NCI-H2029 treated with DMSO at 0.1 percent for 48 hours (cell line): Measurements from ENCODE around the gene ARHGAP10.

Experiments
- DNase-seq: peaks from one replicate; lab custom pipeline; 2025; lab: John Stamatoyannopoulos, UW

ARHGAP10 gene

GRCh38 chr4:148030193-148030873 lies 298.4 kb downstream of the ARHGAP10 start:
- DNase-seq: no peak

DNA sequence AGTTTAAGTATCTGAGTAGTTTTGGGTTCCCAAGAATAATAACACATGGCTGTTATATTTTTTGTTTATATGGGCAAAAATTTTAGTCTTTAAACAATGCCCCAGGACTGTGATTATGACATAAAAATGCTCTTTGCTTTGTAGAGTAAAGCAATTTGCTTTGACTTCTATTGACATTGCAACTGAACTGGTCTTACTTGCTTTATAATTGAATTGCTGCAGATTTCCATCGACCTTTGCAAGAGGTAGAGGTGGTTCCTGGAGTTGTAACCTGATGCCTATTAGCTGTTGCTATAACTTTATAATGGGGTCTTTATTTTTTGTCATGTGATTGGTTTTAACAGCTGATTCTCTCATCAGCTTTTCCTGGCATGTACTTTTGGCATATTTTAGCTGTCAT lies 302.9 kb downstream of the ARHGAP10 start:
- no peak for DNase-seq

DNA sequence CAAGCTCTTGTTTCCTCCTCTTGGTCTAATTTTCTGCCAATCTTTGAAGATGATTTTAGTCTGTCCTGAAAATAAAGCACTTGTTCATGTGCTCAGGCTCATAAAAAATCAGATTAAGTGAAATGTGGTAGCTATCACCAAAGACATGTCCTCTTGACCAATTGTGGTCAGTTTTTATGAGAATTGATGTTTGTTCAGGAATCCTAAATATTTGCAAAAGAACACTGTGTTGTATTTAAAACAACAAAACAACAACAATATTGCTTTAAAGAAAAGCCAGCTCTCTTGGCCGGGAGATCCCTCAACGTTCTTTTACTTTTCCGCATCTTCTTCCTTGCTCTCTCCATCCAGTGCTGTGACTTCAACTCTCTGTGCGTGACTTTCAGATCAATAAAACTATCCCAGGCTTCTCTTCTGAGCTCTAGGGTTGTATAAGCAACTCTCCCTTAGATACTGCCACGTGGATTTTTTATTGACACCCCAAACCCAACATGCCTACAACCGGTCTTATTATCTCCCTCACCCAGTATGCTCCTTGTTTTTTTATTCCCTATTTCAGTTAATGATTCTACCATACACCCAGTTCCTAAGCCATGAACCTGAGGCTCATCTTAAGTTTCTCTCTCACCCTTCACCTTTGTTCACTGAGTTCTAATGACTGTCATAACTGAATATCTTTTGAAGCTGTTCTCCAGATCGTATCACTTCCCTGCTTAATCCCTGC lies 309.9 kb downstream of the ARHGAP10 start:
- no peak for DNase-seq

DNA sequence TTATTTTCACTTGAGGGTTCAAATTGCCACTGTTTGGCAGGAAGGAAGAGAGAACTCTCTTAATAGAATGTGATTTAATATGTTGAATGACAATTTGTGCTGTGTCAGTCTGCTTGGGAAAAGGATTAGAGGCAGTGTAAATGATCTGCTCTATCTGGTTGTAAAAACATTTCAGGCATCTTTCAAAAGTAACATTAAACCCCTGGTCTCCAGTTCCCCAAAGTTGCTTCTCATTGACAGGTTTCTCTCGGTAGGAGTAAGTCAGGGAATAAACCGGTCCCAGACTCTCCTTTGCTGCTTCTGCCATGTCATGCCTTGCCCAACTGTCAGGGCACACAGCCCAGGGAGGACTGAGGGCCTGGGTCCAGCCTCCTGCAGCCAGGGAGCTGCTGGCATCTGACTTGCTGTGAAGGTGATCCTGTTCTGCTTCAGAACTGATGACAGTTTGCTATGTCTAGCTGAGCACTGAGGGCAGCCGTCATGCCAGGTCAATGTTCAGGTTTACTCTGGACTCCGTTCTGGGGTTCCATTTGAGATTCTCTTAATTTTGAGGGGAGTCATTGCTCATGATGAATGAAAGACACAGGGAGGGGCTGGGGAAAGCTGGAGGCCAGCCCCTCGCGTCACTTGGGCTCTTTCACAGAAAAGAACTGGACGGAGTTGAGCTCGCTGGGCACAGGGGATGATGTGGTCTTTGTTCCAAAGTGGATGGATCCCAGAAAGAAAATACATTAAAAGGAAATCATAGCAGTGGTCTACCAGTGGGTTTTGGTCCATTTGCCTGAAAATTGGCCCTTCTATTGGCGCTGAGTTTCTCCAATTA lies 312.4 kb downstream of the ARHGAP10 start:
- no peak for DNase-seq

DNA sequence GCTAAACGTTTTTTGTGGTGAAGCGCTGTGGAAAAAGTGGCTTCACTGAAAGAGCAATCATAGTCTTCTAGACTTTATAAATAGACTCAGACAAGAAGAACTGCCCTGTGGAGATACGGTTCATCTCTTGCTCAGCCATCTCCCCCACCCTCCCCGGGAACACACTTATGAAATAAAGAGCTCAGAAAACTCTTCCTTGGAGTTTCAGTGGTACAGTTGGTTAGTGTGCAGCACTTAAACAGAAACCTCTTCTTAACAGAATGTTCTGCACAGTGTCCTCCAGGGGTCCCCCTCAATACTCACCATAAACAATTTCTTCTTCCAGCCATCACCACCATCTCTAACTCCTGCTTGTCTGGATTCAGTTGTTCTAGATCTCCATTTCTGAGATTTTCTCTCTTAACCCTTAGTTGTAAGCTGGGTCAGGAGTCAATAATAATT lies 313.0 kb downstream of the ARHGAP10 start:
- DNase-seq: no peak

- DNase-seq: no peak
Measured at GRCh38 chr4:148048598-148048997, 316.7 kb downstream of the ARHGAP10 start.

DNA sequence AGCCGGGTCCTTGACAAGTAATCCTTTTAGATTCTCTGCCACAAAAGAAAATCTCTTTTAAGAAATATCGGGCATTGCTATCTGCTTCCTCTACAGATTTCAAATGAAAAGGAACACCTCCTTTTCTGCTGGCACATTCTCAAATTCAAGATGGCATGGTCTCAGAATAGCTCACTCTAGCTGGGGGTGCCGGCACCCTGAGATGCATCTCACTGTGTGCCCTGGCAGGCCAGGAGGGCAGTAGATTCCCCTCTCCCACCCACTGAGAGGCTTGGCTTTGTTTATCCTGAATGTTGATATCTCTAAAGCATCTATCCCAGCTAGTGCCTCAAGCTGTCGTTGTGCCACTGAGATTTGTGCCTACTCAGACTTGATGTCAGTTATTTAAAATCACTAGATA lies 319.5 kb downstream of the ARHGAP10 start:
- no peak for DNase-seq

- no peak for DNase-seq
Measured at GRCh38 chr4:148052448-148052847, 320.6 kb downstream of the ARHGAP10 start.

GRCh38 chr4:148053298-148054003 lies 321.6 kb downstream of the ARHGAP10 start:
- no peak for DNase-seq

DNA sequence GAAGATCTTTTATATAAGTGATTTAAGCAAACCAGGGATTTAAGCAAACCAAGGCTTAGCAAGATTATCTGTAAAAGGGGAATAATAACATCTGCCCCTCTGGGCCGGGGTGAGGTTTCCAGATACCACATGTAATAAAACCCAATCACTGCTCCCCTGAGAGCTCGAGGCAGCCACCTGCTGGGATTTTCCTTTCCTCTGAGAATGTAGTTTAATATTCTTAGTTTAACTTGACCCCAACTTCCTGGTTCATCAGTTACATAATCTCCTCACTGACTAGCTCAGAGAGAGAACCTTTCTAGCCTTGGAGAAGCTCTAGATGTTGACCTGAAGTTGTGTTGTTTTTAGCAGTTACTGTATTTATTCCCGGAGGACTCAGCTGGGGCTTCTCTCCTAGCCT lies 322.4 kb downstream of the ARHGAP10 start:
- DNase-seq: peak; percentile 17

GRCh38 chr4:148055844-148056243 lies 324.0 kb downstream of the ARHGAP10 start:
- DNase-seq: no peak

GRCh38 chr4:148056879-148057278 lies 325.0 kb downstream of the ARHGAP10 start:
- DNase-seq: peak; percentile 59

GRCh38 chr4:148057516-148057915 lies 325.6 kb downstream of the ARHGAP10 start:
- no peak for DNase-seq

- no peak for DNase-seq
Measured at GRCh38 chr4:148057984-148058859, 326.3 kb downstream of the ARHGAP10 start.

- DNase-seq: no peak
Measured at GRCh38 chr4:148059617-148060180, 327.8 kb downstream of the ARHGAP10 start.

- peak; percentile 24 for DNase-seq
Measured at GRCh38 chr4:148060264-148061140, 328.6 kb downstream of the ARHGAP10 start.

- DNase-seq: peak; percentile 50
Measured at GRCh38 chr4:148061141-148061481, 329.2 kb downstream of the ARHGAP10 start.

- peak; percentile 85 for DNase-seq
Measured at GRCh38 chr4:148061795-148062194, 329.9 kb downstream of the ARHGAP10 start.

DNA sequence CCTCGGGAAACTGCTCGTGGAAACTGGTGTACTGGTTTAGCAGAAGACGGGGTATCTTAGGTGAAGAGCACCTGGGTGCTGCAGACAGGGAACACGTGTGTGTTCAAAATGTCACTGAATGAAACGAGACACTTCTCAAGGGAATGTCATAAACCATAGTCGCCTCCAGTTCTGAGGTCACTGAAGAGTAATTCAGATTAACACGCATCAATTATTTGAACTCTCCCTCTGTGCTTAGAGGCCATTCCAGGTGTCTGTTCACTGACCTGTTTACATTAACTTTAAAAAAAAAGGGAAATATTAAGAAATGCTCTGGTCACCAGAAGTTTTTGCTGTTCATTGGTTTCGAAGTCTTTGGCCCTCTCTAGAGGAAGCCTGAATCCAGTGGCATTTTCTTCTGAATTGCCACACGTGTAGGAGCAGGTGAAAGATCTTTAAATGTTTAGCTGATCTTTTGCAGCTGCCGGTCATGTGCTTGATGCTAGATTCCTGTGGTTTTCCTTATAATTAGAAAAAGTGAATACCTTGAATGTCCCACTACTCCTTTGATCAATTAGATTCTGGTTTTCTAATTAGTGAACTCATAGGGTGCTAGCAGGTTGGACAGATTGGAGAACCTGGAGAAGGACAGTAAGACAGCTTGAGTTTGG lies 330.5 kb downstream of the ARHGAP10 start:
- no peak for DNase-seq
